Measurements from ENCODE around the gene SPG7. TPM values are rescaled to one million over a fixed set of nuclear protein-coding genes. Genes with fewer than 3 reads are reported as not detected.

The SPG7 gene
- total RNA-seq, 1 experiment from 2014 or later = 82.4 TPM

DNA sequence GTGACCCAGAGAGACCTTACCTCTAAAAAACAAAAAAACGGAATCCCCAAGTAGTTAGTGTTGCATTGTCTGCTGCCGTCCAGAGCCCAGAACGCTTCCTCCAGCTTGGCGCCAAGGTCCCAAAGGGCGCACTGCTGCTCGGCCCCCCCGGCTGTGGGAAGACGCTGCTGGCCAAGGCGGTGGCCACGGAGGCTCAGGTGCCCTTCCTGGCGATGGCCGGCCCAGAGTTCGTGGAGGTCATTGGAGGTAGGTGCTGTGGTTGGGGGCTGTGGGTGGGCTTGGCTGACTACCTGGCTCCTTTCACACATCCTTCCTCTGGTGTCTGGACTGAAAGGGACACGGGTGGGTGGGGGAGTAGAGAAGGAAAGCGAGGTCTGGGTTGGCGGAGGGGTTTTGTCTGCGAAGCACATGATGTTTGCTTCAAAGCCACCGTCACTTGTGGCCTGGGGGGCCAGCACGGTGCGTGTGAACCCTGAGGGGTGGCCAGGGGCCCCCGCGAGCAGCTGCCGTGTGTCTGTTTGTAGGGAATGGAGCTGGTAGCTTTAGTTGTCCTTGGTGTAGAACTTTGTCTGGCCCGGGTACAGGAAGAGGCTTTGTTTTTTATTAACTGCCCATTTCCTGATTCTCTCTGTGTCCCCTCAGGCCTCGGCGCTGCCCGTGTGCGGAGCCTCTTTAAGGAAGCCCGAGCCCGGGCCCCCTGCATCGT is 23.8 kb downstream of the SPG7 start:
- Mint-ChIP-seq H3K9me3 (ENCODE audit: unreplicated experiment) (no peaks in the 10 kb centered on the region), H3K27ac (ENCODE audit: low read depth, unreplicated experiment) (no peak overlapping the region), H3K27me3 (ENCODE audit: insufficient read depth, unreplicated experiment) (no peaks in the 10 kb centered on the region), H3K4me3 (ENCODE audit: unreplicated experiment) (no peak overlapping the region), H3K36me3 (ENCODE audit: insufficient read depth, unreplicated experiment) (peaks cover 90% of the 10 kb centered on the region), H3K4me1 (ENCODE audit: insufficient read depth, unreplicated experiment) (no peaks in the 10 kb centered on the region)
- ChIA-PET CTCF (interaction anchor here (0.6 kb wide), 1 partner anchor 165 kb away, joined by 3 read pairs; no protein-coding TSS in a partner anchor), POLR2A (interaction anchor here (0.6 kb wide), 1 partner anchor 27 kb away, joined by 4 read pairs; no protein-coding TSS in a partner anchor)
- TF ChIP-seq, protein P1, sequence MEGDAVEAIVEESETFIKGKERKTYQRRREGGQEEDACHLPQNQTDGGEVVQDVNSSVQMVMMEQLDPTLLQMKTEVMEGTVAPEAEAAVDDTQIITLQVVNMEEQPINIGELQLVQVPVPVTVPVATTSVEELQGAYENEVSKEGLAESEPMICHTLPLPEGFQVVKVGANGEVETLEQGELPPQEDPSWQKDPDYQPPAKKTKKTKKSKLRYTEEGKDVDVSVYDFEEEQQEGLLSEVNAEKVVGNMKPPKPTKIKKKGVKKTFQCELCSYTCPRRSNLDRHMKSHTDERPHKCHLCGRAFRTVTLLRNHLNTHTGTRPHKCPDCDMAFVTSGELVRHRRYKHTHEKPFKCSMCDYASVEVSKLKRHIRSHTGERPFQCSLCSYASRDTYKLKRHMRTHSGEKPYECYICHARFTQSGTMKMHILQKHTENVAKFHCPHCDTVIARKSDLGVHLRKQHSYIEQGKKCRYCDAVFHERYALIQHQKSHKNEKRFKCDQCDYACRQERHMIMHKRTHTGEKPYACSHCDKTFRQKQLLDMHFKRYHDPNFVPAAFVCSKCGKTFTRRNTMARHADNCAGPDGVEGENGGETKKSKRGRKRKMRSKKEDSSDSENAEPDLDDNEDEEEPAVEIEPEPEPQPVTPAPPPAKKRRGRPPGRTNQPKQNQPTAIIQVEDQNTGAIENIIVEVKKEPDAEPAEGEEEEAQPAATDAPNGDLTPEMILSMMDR (IDR thresholded peaks at IDR 0.05; ENCODE audit: unreplicated experiment) = no peak
- intact Hi-C loops (cut with micrococcal nuclease) = no loop called here
- no TSS peak for BruUV-seq (replicated peaks)
- DNase-seq (ENCODE audit: unreplicated experiment) = no peak

DNA sequence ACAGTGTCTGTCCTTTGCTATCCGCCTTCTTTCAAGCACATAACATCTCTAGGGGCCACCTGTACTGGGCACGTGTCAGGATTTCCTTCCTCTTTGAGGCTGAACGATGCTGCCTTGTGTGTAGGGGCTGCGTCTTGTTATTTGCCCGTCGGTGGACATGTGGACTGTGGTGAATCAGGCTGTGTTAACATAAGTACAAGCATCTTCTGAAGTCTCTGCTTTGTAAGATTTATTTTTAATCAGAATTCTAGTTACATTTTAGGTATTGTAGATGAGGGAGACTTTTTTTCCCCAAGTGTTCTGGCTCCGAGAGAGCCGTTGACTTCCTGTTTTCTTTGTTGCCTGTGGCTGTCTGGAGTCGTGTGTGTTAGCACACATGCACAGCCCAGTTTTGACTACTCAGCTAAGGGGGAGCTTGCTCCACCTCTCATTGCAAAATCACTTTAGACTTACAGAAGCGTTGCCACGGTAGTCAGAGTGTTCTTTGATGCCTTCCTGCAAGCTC is 26.1 kb downstream of the SPG7 start:
- H3K27me3 Mint-ChIP-seq (ENCODE audit: insufficient read depth, unreplicated experiment) = no peaks in the 10 kb centered on the region
- no peaks in the 10 kb centered on the region for H3K4me1 Mint-ChIP-seq (ENCODE audit: insufficient read depth, unreplicated experiment)
- BruUV-seq (replicated peaks) = no TSS peak
- intact Hi-C loops (cut with micrococcal nuclease) = no loop called here
- POLR2A ChIA-PET = no interaction called here
- peaks cover 75% of the 10 kb centered on the region for H3K36me3 Mint-ChIP-seq (ENCODE audit: insufficient read depth, unreplicated experiment)
- H3K9me3 Mint-ChIP-seq (ENCODE audit: unreplicated experiment) = no peaks in the 10 kb centered on the region
- no peak overlapping the region for H3K4me3 Mint-ChIP-seq (ENCODE audit: unreplicated experiment)
- peak; percentile 14 for DNase-seq (ENCODE audit: unreplicated experiment)
- H3K27ac Mint-ChIP-seq (ENCODE audit: low read depth, unreplicated experiment) = no peak overlapping the region
- CTCF ChIA-PET = no interaction called here
- TF ChIP-seq, protein P1 (IDR thresholded peaks at IDR 0.05; ENCODE audit: unreplicated experiment) = no peak

DNA sequence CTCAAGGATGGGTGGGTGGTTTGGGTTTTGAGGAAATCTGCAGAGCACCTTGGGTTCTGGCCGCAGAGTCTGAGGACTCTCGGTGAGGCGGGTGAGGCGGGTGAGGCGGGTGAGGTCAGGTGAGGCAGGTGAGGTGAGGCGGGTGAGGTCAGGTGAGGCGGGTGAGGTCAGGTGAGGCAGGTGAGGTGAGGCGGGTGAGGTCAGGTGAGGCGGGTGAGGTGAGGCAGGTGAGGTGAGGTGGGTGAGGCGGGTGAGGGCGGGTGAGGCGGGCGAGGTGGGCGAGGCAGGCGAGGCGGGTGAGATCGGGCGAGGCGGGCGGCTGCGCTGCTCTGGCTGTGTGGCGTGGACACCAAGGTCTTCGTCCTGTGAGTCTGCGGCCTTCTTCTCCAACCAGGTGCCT is 28.2 kb downstream of the SPG7 start:
- Mint-ChIP-seq H3K4me1 (ENCODE audit: insufficient read depth, unreplicated experiment) (no peaks in the 10 kb centered on the region), H3K9me3 (ENCODE audit: unreplicated experiment) (no peaks in the 10 kb centered on the region), H3K4me3 (ENCODE audit: unreplicated experiment) (no peak overlapping the region), H3K27me3 (ENCODE audit: insufficient read depth, unreplicated experiment) (no peaks in the 10 kb centered on the region), H3K27ac (ENCODE audit: low read depth, unreplicated experiment) (no peak overlapping the region), H3K36me3 (ENCODE audit: insufficient read depth, unreplicated experiment) (peaks cover 64% of the 10 kb centered on the region)
- no TSS peak for BruUV-seq (replicated peaks)
- TF ChIP-seq, protein P1 (IDR thresholded peaks at IDR 0.05; ENCODE audit: unreplicated experiment) = no peak
- no peak for DNase-seq (ENCODE audit: unreplicated experiment)
- intact Hi-C loops (cut with micrococcal nuclease) = no loop called here
- ChIA-PET CTCF (no interaction called here), POLR2A (no interaction called here)

DNA sequence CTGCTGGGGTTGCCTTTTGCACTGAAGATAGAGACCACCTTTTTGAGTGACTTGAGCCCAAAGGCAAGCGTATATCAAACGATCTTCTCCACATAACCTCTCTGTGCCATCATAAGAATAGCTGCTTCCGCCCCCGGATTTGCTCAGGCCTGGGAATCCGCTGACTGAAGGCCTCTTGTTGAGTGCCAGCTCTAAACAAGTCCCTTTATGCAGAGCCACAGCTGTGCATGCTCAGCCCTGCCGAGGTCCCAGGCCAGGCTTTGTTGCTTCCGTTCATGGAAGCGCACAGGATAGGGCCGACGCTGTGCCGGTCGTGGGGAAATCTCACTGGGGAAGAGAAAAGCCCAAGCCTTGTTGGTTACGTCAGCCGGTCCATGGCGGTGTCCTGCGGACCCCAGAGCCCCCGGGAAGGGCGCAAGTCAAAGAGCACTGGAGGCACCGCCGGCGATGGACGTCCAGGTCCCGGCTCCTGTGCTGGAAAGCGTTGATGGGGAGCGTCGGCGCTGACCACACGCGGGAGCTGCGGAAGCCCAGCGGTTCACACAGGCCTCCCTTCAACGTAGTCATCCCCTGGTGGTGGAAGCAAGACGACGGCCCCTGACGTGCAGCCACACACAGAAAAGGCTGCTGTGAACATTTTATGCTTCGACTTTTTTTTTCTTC is 28.8 kb downstream of the SPG7 start:
- Mint-ChIP-seq H3K4me1 (ENCODE audit: insufficient read depth, unreplicated experiment) (no peaks in the 10 kb centered on the region), H3K4me3 (ENCODE audit: unreplicated experiment) (no peak overlapping the region), H3K27me3 (ENCODE audit: insufficient read depth, unreplicated experiment) (no peaks in the 10 kb centered on the region), H3K36me3 (ENCODE audit: insufficient read depth, unreplicated experiment) (peaks cover 61% of the 10 kb centered on the region), H3K27ac (ENCODE audit: low read depth, unreplicated experiment) (no peak overlapping the region), H3K9me3 (ENCODE audit: unreplicated experiment) (no peaks in the 10 kb centered on the region)
- no peak for DNase-seq (ENCODE audit: unreplicated experiment)
- TF ChIP-seq, protein P1 (IDR thresholded peaks at IDR 0.05; ENCODE audit: unreplicated experiment) = no peak
- CTCF ChIA-PET = no interaction called here
- BruUV-seq (replicated peaks) = no TSS peak
- intact Hi-C loops (cut with micrococcal nuclease) = no loop called here
- POLR2A ChIA-PET = interaction anchor here (1.3 to 1.5 kb wide), 2 partner anchors 28 kb away, joined by 4 to 5 read pairs; no protein-coding TSS in a partner anchor
